Measurements from ENCODE around the gene RHOC. TPM values are rescaled to one million over a fixed set of nuclear protein-coding genes. Genes with fewer than 3 reads are reported as not detected.
A peak's percentile ranks its signal among the peaks of the same experiment; 100 is the strongest.

The RHOC gene
- total and polyA plus RNA-seq, 4 donors = 50.4 to 102 (median 68.8) TPM

GRCh38 chr1:112701227-112702066, 5.5 kb downstream of the RHOC start:
- WGBS = 83% methylated on average over 17 of the region's 17 CpGs

More at GRCh38 chr1:112701227-112702066, 5.5 kb downstream of the RHOC start:
- Histone ChIP-seq H3K4me3 (ENCODE audit: low read depth in 1 of 3, low read length in 3 of 3) (no peak overlapping the region), H3K36me3 (ENCODE audit: control insufficient read depth in 4 of 4, insufficient read depth in 3 of 4, low read depth in 1 of 4, low read length in 3 of 4) (peaks cover 0 to 5% (median 1%) of the 10 kb centered on the region in 4 donors), H3K9me3 (ENCODE audit: control insufficient read depth in 4 of 4, low read length in 3 of 4) (no peaks in the 10 kb centered on the region), H3K27me3 (ENCODE audit: control insufficient read depth in 4 of 4, insufficient read depth in 4 of 4, low read length in 3 of 4) (no peaks in the 10 kb centered on the region), H3K9ac (ENCODE audit: low read depth in 1 of 2, low read length in 2 of 2) (no peak overlapping the region), H3K27ac (ENCODE audit: low read depth in 1 of 2, low read length in 2 of 2) (peak overlapping the region; percentile 74 to 75), H3K4me1 (ENCODE audit: control insufficient read depth in 4 of 4, insufficient read depth in 4 of 4, low read length in 3 of 4) (peaks cover 25 to 61% (median 50%) of the 10 kb centered on the region in 4 donors)
- TF ChIP-seq, protein P1, sequence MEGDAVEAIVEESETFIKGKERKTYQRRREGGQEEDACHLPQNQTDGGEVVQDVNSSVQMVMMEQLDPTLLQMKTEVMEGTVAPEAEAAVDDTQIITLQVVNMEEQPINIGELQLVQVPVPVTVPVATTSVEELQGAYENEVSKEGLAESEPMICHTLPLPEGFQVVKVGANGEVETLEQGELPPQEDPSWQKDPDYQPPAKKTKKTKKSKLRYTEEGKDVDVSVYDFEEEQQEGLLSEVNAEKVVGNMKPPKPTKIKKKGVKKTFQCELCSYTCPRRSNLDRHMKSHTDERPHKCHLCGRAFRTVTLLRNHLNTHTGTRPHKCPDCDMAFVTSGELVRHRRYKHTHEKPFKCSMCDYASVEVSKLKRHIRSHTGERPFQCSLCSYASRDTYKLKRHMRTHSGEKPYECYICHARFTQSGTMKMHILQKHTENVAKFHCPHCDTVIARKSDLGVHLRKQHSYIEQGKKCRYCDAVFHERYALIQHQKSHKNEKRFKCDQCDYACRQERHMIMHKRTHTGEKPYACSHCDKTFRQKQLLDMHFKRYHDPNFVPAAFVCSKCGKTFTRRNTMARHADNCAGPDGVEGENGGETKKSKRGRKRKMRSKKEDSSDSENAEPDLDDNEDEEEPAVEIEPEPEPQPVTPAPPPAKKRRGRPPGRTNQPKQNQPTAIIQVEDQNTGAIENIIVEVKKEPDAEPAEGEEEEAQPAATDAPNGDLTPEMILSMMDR (IDR thresholded peaks at IDR 0.05; ENCODE audit: low read depth, low read length, missing input control) = no peak
- TF ChIP-seq YY1 (IDR thresholded peaks at IDR 0.05) (no peak), ZBTB33 (IDR thresholded peaks at IDR 0.05) (no peak), NR2F2 (IDR thresholded peaks at IDR 0.05) (no peak), HNF4A (conservative IDR thresholded peaks at IDR 0.05) (no peak), RXRA (IDR thresholded peaks at IDR 0.05) (no peak), JUND (IDR thresholded peaks at IDR 0.05) (no peak), GABPA (IDR thresholded peaks at IDR 0.05 in 1 of 2, conservative IDR thresholded peaks at IDR 0.05 in 1 of 2) (no peak), FOXA2 (IDR thresholded peaks at IDR 0.05) (no peak), MAX (IDR thresholded peaks at IDR 0.05) (no peak), SP1 (IDR thresholded peaks at IDR 0.05) (no peak), HNF4G (IDR thresholded peaks at IDR 0.05) (no peak), FOXA1 (IDR thresholded peaks at IDR 0.05) (no peak), TAF1 (conservative IDR thresholded peaks at IDR 0.05) (no peak), EGR1 (IDR thresholded peaks at IDR 0.05; ENCODE audit: low read depth in 2 of 2) (no peak)
- TF ChIP-seq, protein P2, sequence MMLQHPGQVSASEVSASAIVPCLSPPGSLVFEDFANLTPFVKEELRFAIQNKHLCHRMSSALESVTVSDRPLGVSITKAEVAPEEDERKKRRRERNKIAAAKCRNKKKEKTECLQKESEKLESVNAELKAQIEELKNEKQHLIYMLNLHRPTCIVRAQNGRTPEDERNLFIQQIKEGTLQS (IDR thresholded peaks at IDR 0.05) = no peak
- TF ChIP-seq, protein P3, sequence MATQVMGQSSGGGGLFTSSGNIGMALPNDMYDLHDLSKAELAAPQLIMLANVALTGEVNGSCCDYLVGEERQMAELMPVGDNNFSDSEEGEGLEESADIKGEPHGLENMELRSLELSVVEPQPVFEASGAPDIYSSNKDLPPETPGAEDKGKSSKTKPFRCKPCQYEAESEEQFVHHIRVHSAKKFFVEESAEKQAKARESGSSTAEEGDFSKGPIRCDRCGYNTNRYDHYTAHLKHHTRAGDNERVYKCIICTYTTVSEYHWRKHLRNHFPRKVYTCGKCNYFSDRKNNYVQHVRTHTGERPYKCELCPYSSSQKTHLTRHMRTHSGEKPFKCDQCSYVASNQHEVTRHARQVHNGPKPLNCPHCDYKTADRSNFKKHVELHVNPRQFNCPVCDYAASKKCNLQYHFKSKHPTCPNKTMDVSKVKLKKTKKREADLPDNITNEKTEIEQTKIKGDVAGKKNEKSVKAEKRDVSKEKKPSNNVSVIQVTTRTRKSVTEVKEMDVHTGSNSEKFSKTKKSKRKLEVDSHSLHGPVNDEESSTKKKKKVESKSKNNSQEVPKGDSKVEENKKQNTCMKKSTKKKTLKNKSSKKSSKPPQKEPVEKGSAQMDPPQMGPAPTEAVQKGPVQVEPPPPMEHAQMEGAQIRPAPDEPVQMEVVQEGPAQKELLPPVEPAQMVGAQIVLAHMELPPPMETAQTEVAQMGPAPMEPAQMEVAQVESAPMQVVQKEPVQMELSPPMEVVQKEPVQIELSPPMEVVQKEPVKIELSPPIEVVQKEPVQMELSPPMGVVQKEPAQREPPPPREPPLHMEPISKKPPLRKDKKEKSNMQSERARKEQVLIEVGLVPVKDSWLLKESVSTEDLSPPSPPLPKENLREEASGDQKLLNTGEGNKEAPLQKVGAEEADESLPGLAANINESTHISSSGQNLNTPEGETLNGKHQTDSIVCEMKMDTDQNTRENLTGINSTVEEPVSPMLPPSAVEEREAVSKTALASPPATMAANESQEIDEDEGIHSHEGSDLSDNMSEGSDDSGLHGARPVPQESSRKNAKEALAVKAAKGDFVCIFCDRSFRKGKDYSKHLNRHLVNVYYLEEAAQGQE (IDR thresholded peaks at IDR 0.05) = no peak
- DNase-seq (ENCODE audit: low spot score) = no peak

Data from liver (tissue), 9 donors.